Activated naive CD8-positive, alpha-beta T cell treated with anti-CD3 and anti-CD28 coated beads, Interleukin-2, amount 50 U/mL, for 16 hours (primary cell): ENCODE results near the gene MUS81.

Source experiments
- DNase-seq: peaks from one replicate; pipeline ENCODE4 v3.0.0-alpha.2; 2020; ENCODE audit warnings: low read depth, low spot score

The MUS81 gene

DNA sequence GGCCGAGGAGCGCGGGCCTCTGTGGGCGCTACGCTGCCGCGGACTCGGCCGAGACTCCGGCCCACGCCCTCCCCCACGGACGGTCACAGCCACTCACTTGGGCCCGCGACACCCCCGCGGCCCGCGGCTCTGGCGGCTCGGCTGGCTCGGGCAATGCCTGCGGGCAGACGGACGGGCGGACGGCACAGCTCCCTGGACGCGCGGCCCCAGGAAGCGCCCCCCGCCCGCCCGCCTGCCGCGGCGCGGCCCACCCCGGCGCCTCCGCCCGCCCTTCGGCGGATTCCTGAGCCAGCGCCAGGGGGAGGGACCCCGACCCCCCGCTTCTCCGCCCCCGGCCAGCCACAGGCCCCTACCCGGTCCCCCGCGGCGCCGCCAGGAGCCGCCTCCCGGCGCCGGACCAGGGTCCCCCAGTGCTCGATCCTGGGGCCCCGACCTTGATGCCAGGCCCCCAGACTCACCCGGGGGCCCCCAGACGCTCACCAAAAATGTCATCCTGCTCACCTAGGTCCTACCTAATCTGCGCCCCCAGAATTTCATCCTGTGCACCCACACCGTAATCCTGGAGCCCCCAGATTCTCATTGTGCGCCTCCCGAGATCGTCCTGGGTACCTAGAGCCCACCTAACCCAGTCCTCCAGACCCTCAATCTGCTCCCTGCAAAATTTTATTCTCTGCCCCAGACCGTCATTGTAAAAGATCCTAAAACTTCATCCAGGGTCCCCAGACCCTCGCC is 12.5 kb downstream of the MUS81 start, which contains the start of gene EFEMP2:
Gene EFEMP2 (minus strand): TSS at position 215 of the 732 bp plus-strand sequence. CDS start 446 bp downstream, outside the sequence.
- DNase-seq: no peak

DNA sequence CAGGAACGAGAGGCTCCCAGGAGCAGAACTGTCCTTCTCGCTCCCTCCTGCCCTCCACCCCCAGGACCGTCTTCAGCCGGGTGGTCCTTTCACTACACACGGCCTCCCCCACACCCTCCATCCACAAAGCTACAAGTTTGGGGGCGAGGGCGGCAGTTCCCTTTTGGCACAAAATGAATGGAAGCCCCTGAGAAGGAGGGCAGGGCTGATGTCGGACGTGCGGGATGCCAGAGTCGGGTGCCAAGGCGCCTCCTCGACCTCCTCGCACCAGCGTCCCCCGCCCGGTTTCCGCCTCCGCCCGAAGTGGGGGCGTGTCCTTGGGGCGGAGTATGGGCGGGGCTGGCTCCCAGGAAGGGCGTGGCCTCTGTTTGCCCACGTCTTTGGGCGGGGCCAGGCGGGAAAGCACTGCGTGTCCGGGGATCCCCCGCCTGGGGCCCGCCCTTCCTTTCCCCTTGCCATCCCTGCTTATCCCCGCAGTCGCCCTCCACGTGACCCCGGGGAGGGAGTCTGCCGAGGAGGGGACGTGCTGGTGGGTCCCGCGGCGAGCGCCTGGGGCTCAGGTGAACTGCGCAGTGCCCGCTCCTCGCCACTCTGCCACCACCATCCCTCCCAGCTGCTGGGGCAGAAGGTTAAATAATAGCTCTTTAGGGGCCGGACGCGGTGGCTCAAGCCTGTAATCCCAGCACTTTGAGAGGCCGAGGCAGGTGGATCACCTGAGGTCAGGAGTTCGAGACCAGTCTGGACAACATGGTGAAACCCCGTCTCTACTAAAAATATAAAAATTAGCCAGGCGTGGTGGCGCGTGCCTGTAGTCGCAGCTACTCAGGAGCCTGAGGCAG is 13.3 kb downstream of the MUS81 start:
- peak; percentile 86 for DNase-seq

- no peak for DNase-seq
These were observed 19.4 kb downstream of the MUS81 start, which contains the start of gene CTSW for GRCh38 chr11:65879617-65880016. Gene CTSW, plus strand, starts transcription at chr11:65879837. Its CDS starts 18 bp downstream, at chr11:65879855.

DNA sequence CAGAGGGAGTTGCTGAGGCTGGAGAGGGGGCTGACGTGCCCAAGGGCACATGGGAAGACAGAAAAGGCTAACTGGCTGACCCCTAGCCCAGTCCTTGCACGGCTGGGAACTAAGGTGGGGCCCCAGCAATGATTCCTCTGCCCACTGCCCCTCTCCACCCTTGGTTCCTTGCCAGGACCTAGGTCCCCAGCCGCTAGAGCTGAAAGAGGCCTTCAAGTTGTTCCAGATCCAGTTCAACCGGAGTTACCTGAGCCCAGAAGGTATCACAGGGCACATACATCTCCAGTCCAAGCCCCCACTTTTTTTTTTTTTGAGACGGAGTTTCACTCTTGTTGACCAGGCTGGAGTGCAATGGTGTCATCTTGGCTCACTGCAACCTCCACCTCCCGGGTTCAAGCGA is 19.8 kb downstream of the MUS81 start:
- DNase-seq: no peak

- no peak for DNase-seq
These were observed 20.7 kb downstream of the MUS81 start for GRCh38 chr11:65880844-65881421.

DNA sequence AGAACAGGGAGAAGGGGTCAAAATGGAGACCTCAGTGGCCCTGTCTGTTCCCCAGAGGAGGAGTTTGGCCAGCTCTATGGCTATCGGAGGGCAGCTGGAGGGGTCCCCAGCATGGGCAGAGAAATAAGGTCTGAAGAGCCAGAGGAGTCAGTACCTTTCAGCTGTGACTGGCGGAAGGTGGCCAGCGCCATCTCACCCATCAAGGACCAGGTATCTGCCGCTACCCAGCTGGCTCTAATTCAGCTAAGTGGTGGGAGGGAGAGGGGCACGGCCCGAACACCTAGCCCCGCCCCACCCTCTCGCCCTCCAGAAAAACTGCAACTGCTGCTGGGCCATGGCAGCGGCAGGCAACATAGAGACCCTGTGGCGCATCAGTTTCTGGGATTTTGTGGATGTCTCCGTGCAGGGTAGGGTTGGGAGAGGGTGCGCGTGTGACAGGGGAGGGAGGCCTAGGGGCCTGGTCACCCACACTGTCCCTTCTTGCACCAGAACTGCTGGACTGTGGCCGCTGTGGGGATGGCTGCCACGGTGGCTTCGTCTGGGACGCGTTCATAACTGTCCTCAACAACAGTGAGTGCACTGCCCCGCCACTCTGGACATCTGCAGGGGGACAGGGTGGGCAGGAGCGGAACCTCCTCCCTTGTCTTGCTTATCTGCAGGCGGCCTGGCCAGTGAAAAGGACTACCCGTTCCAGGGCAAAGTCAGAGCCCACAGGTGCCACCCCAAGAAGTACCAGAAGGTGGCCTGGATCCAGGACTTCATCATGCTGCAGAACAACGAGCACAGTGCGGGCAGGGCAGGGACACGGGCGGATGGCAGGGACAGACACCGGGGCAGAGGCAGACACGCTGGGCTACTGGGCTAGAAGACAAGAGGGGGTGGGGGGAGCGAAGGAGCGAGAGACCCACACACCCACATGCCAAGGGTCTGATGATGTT is 22.2 kb downstream of the MUS81 start:
- DNase-seq: no peak

DNA sequence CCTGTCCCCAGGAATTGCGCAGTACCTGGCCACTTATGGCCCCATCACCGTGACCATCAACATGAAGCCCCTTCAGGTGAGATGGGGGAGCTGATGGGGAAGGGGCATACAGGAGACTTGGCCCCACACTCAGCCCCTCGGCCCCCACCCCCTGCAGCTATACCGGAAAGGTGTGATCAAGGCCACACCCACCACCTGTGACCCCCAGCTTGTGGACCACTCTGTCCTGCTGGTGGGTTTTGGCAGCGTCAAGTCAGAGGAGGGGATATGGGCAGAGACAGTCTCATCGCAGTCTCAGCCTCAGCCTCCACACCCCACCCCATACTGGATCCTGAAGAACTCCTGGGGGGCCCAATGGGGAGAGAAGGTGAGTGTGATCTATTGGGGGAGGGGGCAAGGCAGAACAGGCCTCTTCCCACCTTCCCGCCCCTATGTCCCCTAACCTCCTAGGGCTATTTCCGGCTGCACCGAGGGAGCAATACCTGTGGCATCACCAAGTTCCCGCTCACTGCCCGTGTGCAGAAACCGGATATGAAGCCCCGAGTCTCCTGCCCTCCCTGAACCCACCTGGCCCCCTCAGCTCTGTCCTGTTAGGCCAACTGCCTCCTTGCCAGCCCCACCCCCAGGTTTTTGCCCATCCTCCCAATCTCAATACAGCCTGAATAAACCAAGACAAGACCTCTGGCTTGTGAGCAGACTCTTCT is 23.0 kb downstream of the MUS81 start:
- DNase-seq: no peak

GRCh38 chr11:65883786-65884715 is 23.8 kb downstream of the MUS81 start:
- DNase-seq: no peak

DNA sequence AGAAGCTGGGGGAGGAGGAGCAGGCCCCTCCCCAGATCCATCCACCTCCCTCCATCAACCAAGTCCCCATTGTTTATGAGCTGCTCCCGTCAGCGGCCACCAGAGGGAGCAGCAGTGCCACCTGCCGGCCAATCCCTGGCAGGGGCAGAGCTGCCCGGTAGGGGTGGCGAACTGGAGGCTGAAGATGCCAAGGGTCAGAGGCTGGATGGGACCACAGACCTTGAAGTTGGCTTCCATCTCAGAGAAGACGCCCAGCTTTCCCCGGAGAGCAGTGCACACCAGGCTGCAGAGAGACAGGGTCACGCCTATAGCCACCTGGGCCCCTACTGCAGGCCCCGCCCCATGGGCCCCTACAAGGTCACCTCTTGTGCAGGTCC is 24.5 kb downstream of the MUS81 start:
- DNase-seq: peak; percentile 57

GRCh38 chr11:65885231-65885630 is 25.0 kb downstream of the MUS81 start:
- no peak for DNase-seq

DNA sequence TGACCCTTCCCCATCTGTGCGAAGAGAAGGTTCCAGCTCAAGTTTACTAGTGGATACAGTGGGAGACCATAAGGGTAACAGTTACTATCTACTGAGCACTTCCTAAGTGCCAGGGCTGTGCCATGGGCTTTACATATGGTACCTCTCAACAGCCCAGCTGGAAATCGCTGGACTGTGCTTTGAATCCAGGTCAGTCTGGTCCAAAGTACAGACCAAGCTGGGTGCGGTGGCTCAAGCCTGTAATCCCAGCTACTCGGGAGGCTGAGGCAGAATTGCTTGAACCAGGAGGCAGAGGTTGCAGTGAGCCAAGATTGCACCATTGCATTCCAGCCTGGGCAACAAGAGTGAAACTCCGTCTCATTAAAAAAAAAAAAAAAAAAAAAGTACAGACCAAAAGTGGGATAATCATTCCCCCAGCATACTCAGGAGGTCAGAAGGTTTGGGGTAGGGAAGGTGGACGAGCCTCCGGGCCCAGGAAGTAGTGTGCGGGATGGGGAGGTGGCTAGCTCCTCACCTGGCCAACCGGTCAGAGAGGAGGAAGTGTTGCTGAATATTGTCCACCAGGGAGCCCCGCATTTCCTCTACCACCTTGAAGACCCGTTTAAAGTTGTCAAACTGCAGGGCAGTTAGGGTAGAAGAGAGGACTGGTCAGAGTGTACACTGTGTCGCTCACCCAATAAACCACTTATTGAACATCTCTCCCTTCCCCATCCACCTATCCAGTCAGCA is 25.7 kb downstream of the MUS81 start:
- DNase-seq: no peak

GRCh38 chr11:65886826-65887722 is 26.8 kb downstream of the MUS81 start:
- no peak for DNase-seq

- no peak for DNase-seq
These were observed 27.5 kb downstream of the MUS81 start for GRCh38 chr11:65887723-65888162.

GRCh38 chr11:65888163-65888814 is 28.1 kb downstream of the MUS81 start, which contains the start of gene FIBP:
Gene FIBP, minus strand, starts transcription at chr11:65888471. Its CDS starts 53 bp downstream, at chr11:65888418.
- DNase-seq: peak; percentile 93

- DNase-seq: peak; percentile 90
These were observed 30.3 kb downstream of the MUS81 start, which contains the start of gene CCDC85B for GRCh38 chr11:65890324-65891218. Gene CCDC85B, plus strand, starts transcription at chr11:65890673. Its CDS starts 111 bp downstream, at chr11:65890784.
